MM.1S (cell line): ENCODE data around the gene NABP2.

ENCODE experiments used
- CTCF ChIP-seq: fragments of 300-600 bp; sonication (generic); IDR thresholded peaks from 2 replicates; pipeline ENCODE4 v1.5.1; 2016; ENCODE audit warnings: antibody characterized with exemption, low read length, mixed read lengths
- EZH2 ChIP-seq: fragments of 300-600 bp; sonication (generic); optimal IDR thresholded peaks from 2 replicates; pipeline ENCODE3; 2017; ENCODE audit warnings: low read depth, mild to moderate bottlenecking, antibody characterized with exemption, low read length, mixed read lengths
- EZH2phosphoT487 ChIP-seq: fragments of 300-600 bp; sonication (generic); IDR thresholded peaks from 2 replicates; pipeline ENCODE4 v1.6.1; 2018; ENCODE audit warnings: antibody characterized with exemption, low read length

- TF ChIP-seq CTCF, result no peak
- TF ChIP-seq EZH2, result no peak
- no peak for TF ChIP-seq EZH2phosphoT487
These were observed 31.6 kb upstream of the NABP2 start for GRCh38 chr12:56192582-56192981.
